ENCODE results near the gene C3orf18. TPM values are rescaled to one million over a fixed set of nuclear protein-coding genes. Genes with fewer than 3 reads are reported as not detected.

C3orf18 gene
- total RNA-seq, 2 experiments from 2014 or later, result 37.9 to 41.3 TPM

- peak; percentile 3 for DNase-seq
- intact Hi-C loops (cut with micrococcal nuclease), result no loop called here
- H3K4me1 Mint-ChIP-seq (ENCODE audit: low read depth), result peaks cover 83% of the 10 kb centered on the region
- no peak for ATAC-seq
- ChIA-PET CTCF (interaction anchor here (1.6 to 10.4 kb wide), 5 partner anchors 14 to 45 kb away, joined by 5 to 283 read pairs (median 129); partner anchors contain the start of genes C3orf18, CISH, HEMK1 and MAPKAPK3), POLR2A (interaction anchor here (1.2 to 25.8 kb wide), 3 partner anchors 12 to 249 kb away, joined by 3 to 1836 read pairs (median 853); partner anchors contain the start of genes C3orf18, CISH, HEMK1 and MAPKAPK3)
- H3K27me3 Mint-ChIP-seq, result no peaks in the 10 kb centered on the region
- peak overlapping the region; percentile 59 for H3K4me3 Mint-ChIP-seq
- peak overlapping the region; percentile 100 for H3K27ac Mint-ChIP-seq
- H3K9me3 Mint-ChIP-seq, result no peaks in the 10 kb centered on the region
- TF ChIP-seq CTCF (IDR thresholded peaks at IDR 0.05), result no peak
- H3K36me3 Mint-ChIP-seq (ENCODE audit: low read depth), result peaks cover 64% of the 10 kb centered on the region
Measured at GRCh38 chr3:50587373-50587772, 19.8 kb upstream of the C3orf18 start.

GRCh38 chr3:50586763-50587070 lies 19.2 kb upstream of the C3orf18 start:
- no peak for TF ChIP-seq CTCF (IDR thresholded peaks at IDR 0.05)
- H3K4me1 Mint-ChIP-seq (ENCODE audit: low read depth), result peaks cover 80% of the 10 kb centered on the region
- POLR2A ChIA-PET, result interaction anchor here (1.2 to 25.8 kb wide), 3 partner anchors 12 to 249 kb away, joined by 3 to 1836 read pairs (median 853); partner anchors contain the start of genes C3orf18, CISH, HEMK1 and MAPKAPK3
- intact Hi-C loops (cut with micrococcal nuclease), result no loop called here
- H3K4me3 Mint-ChIP-seq, result no peak overlapping the region
- no peaks in the 10 kb centered on the region for H3K9me3 Mint-ChIP-seq
- no peaks in the 10 kb centered on the region for H3K27me3 Mint-ChIP-seq
- peak overlapping the region; percentile 100 for H3K27ac Mint-ChIP-seq
- ATAC-seq (no peak), DNase-seq (peak; percentile 21)
- CTCF ChIA-PET, result interaction anchor here (0.8 to 10.4 kb wide), 4 partner anchors 13 to 68 kb away, joined by 3 to 283 read pairs (median 173); partner anchors contain the start of genes C3orf18, HEMK1 and MAPKAPK3
- H3K36me3 Mint-ChIP-seq (ENCODE audit: low read depth), result peaks cover 69% of the 10 kb centered on the region

GRCh38 chr3:50585919-50586762 lies 18.6 kb upstream of the C3orf18 start:
- TF ChIP-seq CTCF (IDR thresholded peaks at IDR 0.05), result no peak
- DNase-seq, result peak; percentile 86
- CTCF ChIA-PET, result interaction anchor here (0.8 to 10.4 kb wide), 5 partner anchors 13 to 68 kb away, joined by 3 to 283 read pairs (median 129); partner anchors contain the start of genes C3orf18, HEMK1 and MAPKAPK3
- Mint-ChIP-seq H3K36me3 (ENCODE audit: low read depth) (peaks cover 73% of the 10 kb centered on the region), H3K27me3 (no peaks in the 10 kb centered on the region), H3K27ac (peak overlapping the region; percentile 100), H3K9me3 (no peaks in the 10 kb centered on the region), H3K4me3 (no peak overlapping the region), H3K4me1 (ENCODE audit: low read depth) (peaks cover 77% of the 10 kb centered on the region)
- intact Hi-C loops (cut with micrococcal nuclease), result no loop called here
- peak; percentile 3 for ATAC-seq
- POLR2A ChIA-PET, result interaction anchor here (1.3 to 25.8 kb wide), 4 partner anchors 8 to 91 kb away, joined by 3 to 1836 read pairs (median 430); partner anchors contain the start of genes C3orf18, CISH, HEMK1 and MAPKAPK3

GRCh38 chr3:50584391-50584790 lies 16.8 kb upstream of the C3orf18 start:
- Mint-ChIP-seq H3K4me1 (ENCODE audit: low read depth) (peaks cover 81% of the 10 kb centered on the region), H3K27me3 (no peaks in the 10 kb centered on the region), H3K27ac (peak overlapping the region; percentile 100), H3K36me3 (ENCODE audit: low read depth) (peaks cover 80% of the 10 kb centered on the region), H3K9me3 (no peaks in the 10 kb centered on the region), H3K4me3 (no peak overlapping the region)
- DNase-seq (no peak), ATAC-seq (no peak)
- POLR2A ChIA-PET, result interaction anchor here (3.9 to 18.9 kb wide), 3 partner anchors 6 to 25 kb away, joined by 61 to 2276 read pairs (median 853); partner anchors contain the start of genes C3orf18, CISH, HEMK1 and MAPKAPK3
- CTCF ChIA-PET, result no interaction called here
- TF ChIP-seq CTCF (IDR thresholded peaks at IDR 0.05), result no peak
- intact Hi-C loops (cut with micrococcal nuclease), result no loop called here

All from activated CD8-positive, alpha-beta T cell treated with anti-CD3 and anti-CD28 coated beads for 36 hours (primary cell).